H1 (cell line): ENCODE measurements around the gene HSD17B13. TPM values are rescaled to one million over a fixed set of nuclear protein-coding genes. Genes with fewer than 3 reads are reported as not detected.

ENCODE experiments used
- CTCF ChIA-PET: fragments of 300-600 bp; sonication (Branson Sonifier 250); formaldehyde crosslinking; loops from one replicate; lab custom pipeline; 2021; ENCODE audit not compliant: partially characterized antibody; lab: Charles Lee
- POLR2A ChIA-PET: fragments of 300-600 bp; sonication (Branson Sonifier 250); formaldehyde crosslinking; loops from one replicate; lab custom pipeline; 2021; ENCODE audit warnings: inconsistent platforms; ENCODE audit not compliant: partially characterized antibody; lab: Charles Lee
- DNase-seq, 2 experiments: peaks; one replicate each; pipeline versions ENCODE4 v3.0.0 to v3.0.0-alpha.2; 2010 to 2022; ENCODE audit warnings: low spot score in 2 of 2, low read depth in 1 of 2, mixed read lengths in 1 of 2
- FAIRE-seq: peaks from 2 replicates; lab custom pipeline; 2011; peaks lifted over from hg19 to GRCh38; lab: Jason Lieb, UNC
- H2AFZ ChIP-seq: 2 replicates; pipeline ENCODE4 v1.8.1; 2012; ENCODE audit warnings: low read length, inconsistent platforms
- H2AK5ac ChIP-seq: 2 replicates; pipeline ENCODE4 v1.6.1; 2013; ENCODE audit warnings: low read depth, low read length
- H2BK120ac ChIP-seq: replicated peaks from 2 replicates; pipeline ENCODE3; 2013; ENCODE audit warnings: low read depth, low read length, inconsistent platforms
- H2BK12ac ChIP-seq: 2 replicates; pipeline ENCODE4 v1.6.1; 2013; ENCODE audit warnings: low read depth, low read length
- H2BK15ac ChIP-seq: 2 replicates; pipeline ENCODE4 v1.6.1; 2013; ENCODE audit warnings: low read length
- H2BK20ac ChIP-seq: 2 replicates; pipeline ENCODE4 v1.6.1; 2013; ENCODE audit warnings: low read length
- H2BK5ac ChIP-seq: 2 replicates; pipeline ENCODE4 v1.6.1; 2013; ENCODE audit warnings: low read depth, low read length
- H3K14ac ChIP-seq: 2 replicates; pipeline ENCODE4 v1.6.1; 2013; ENCODE audit warnings: inconsistent platforms; ENCODE audit not compliant: insufficient read length
- H3K18ac ChIP-seq: 2 replicates; pipeline ENCODE4 v1.6.1; 2013; ENCODE audit warnings: low read length; ENCODE audit errors: extremely low read depth
- H3K23ac ChIP-seq: 2 replicates; pipeline ENCODE4 v1.6.1; 2013; ENCODE audit warnings: inconsistent platforms; ENCODE audit not compliant: insufficient read length
- H3K23me2 ChIP-seq: 2 replicates; pipeline ENCODE4 v1.6.1; 2013; ENCODE audit warnings: low read depth, low read length
- H3K27ac ChIP-seq: 2 replicates; pipeline ENCODE4 v1.6.1; 2011; ENCODE audit warnings: low read depth, low read length, inconsistent platforms
- H3K27me3 ChIP-seq, 4 experiments: replicated peaks in 1 of 4; 1 replicate in 1 of 4; 2 replicates in 3 of 4; pipeline versions ENCODE4 v1.6.1 to v1.8.1; 2011 to 2013; ENCODE audit warnings: low read length in 3 of 4, mild to moderate bottlenecking in 3 of 4, inconsistent platforms in 2 of 4, mixed read lengths in 2 of 4, moderate library complexity in 1 of 4; ENCODE audit not compliant: control insufficient read depth in 3 of 4, insufficient read depth in 3 of 4; ENCODE audit errors: extremely low read depth in 1 of 4
- H3K36me3 ChIP-seq, 4 experiments: 2 replicates each; pipeline versions ENCODE4 v1.6.1 to v1.8.1; 2011 to 2013; ENCODE audit warnings: mild to moderate bottlenecking in 4 of 4, low read length in 3 of 4, moderate library complexity in 2 of 4, control low read depth in 1 of 4, inconsistent platforms in 1 of 4; ENCODE audit not compliant: insufficient read depth in 4 of 4, control insufficient read depth in 2 of 4
- H3K4ac ChIP-seq: replicated peaks from 2 replicates; pipeline ENCODE3; 2013; ENCODE audit warnings: low read length, low read depth, mixed read lengths, inconsistent platforms; ENCODE audit not compliant: insufficient read length
- H3K4me1 ChIP-seq, 4 experiments: replicated peaks in 1 of 4; 1 replicate in 1 of 4; 2 replicates in 3 of 4; pipeline versions ENCODE4 v1.6.1 to v1.8.1; 2011 to 2013; ENCODE audit warnings: low read length in 3 of 4, inconsistent platforms in 2 of 4, mixed read lengths in 1 of 4; ENCODE audit not compliant: insufficient read depth in 4 of 4, control insufficient read depth in 3 of 4
- H3K4me2 ChIP-seq, 2 experiments: 2 replicates each; pipeline versions ENCODE4 v1.6.1 to v1.8.1; 2011 to 2013; ENCODE audit warnings: low read depth in 2 of 2, low read length in 2 of 2, control low read depth in 1 of 2, inconsistent platforms in 1 of 2, mild to moderate bottlenecking in 1 of 2; ENCODE audit not compliant: insufficient read depth in 1 of 2
- H3K4me3 ChIP-seq, 4 experiments: fragments of 200-600, 300-600 bp in 1 of 4; sonication (generic), shearing (Covaris generic), sonication (Bioruptor Twin) in 1 of 4; 2 replicates each; pipeline versions ENCODE4 v1.5.1 to v1.8.1; 2011 to 2016; ENCODE audit warnings: low read length in 4 of 4, low read depth in 3 of 4, control low read depth in 2 of 4, inconsistent platforms in 2 of 4, mild to moderate bottlenecking in 2 of 4, mixed read lengths in 1 of 4, moderate library complexity in 1 of 4; ENCODE audit not compliant: insufficient read depth in 2 of 4; ENCODE audit errors: extremely low read depth in 1 of 4
- H3K56ac ChIP-seq: replicated peaks from 2 replicates; pipeline ENCODE3; 2013; ENCODE audit warnings: low read depth, mild to moderate bottlenecking, mixed read lengths, low read length, inconsistent platforms; ENCODE audit not compliant: insufficient read length
- H3K79me1 ChIP-seq: 2 replicates; pipeline ENCODE4 v1.6.1; 2013; ENCODE audit warnings: low read depth, low read length, control low read depth
- H3K79me2 ChIP-seq, 2 experiments: 2 replicates each; pipeline versions ENCODE4 v1.6.1 to v1.8.1; 2012 to 2013; ENCODE audit warnings: low read length in 2 of 2, mild to moderate bottlenecking in 2 of 2, inconsistent platforms in 1 of 2; ENCODE audit not compliant: insufficient read depth in 2 of 2, control insufficient read depth in 1 of 2
- H3K9ac ChIP-seq, 4 experiments: replicated peaks in 1 of 4; 1 replicate in 1 of 4; 2 replicates in 3 of 4; pipeline versions ENCODE4 v1.6.1 to v1.8.1; 2011 to 2013; ENCODE audit warnings: low read depth in 3 of 4, low read length in 3 of 4, control low read depth in 2 of 4, mild to moderate bottlenecking in 2 of 4, moderate library complexity in 2 of 4, inconsistent platforms in 1 of 4; ENCODE audit errors: extremely low read depth in 1 of 4
- H3K9me3 ChIP-seq, 2 experiments: 2 replicates each; pipeline versions ENCODE4 v1.6.1 to v1.8.1; 2012 to 2013; ENCODE audit warnings: mild to moderate bottlenecking in 2 of 2, moderate library complexity in 2 of 2, control low read depth in 1 of 2, inconsistent platforms in 1 of 2, low read depth in 1 of 2, low read length in 1 of 2, mixed read lengths in 1 of 2; ENCODE audit not compliant: insufficient read depth in 2 of 2
- H4K20me1 ChIP-seq, 2 experiments: replicated peaks in 1 of 2; 2 replicates each; pipeline versions ENCODE3 to v1.8.1; 2011 to 2013; ENCODE audit warnings: inconsistent platforms in 2 of 2, low read length in 2 of 2, mild to moderate bottlenecking in 1 of 2; ENCODE audit not compliant: insufficient read depth in 2 of 2, control insufficient read depth in 1 of 2
- H4K5ac ChIP-seq: 2 replicates; pipeline ENCODE4 v1.6.1; 2013; ENCODE audit warnings: low read length, low read depth, mixed read lengths, inconsistent platforms; ENCODE audit not compliant: insufficient read length
- H4K8ac ChIP-seq: 2 replicates; pipeline ENCODE4 v1.8.0; 2013; ENCODE audit warnings: mild to moderate bottlenecking, moderate library complexity, low read length, inconsistent platforms; ENCODE audit not compliant: insufficient read depth; ENCODE audit errors: extremely low read depth
- H4K91ac ChIP-seq: replicated peaks from 2 replicates; pipeline ENCODE3; 2013; ENCODE audit warnings: low read length, mixed read lengths, inconsistent platforms; ENCODE audit not compliant: insufficient read length
- BCL11A ChIP-seq, 2 experiments: IDR thresholded peaks; one replicate each; pipeline ENCODE4 v1.6.1; 2011; ENCODE audit warnings: low read depth in 2 of 2, low read length in 2 of 2, mild to moderate bottlenecking in 2 of 2
- CHD1 ChIP-seq: IDR thresholded peaks from 2 replicates; pipeline ENCODE4 v1.6.1; 2012; ENCODE audit warnings: low read depth, low read length, improper control_type of control experiment
- CREB1 ChIP-seq: IDR thresholded peaks from 2 replicates; pipeline ENCODE4 v1.6.1; 2012; ENCODE audit warnings: inconsistent platforms
- E2F6 ChIP-seq: IDR thresholded peaks from 2 replicates; pipeline ENCODE4 v1.6.1; 2012; ENCODE audit warnings: inconsistent platforms
- EGR1 ChIP-seq: IDR thresholded peaks from 2 replicates; pipeline ENCODE4 v1.6.1; 2011; ENCODE audit warnings: low read depth, low read length, borderline replicate concordance
- GTF2F1 ChIP-seq: IDR thresholded peaks from 2 replicates; pipeline ENCODE4 v1.6.1; 2012; ENCODE audit warnings: low read depth, low read length, improper control_type of control experiment, borderline replicate concordance
- KDM4A ChIP-seq: IDR thresholded peaks from one replicate; pipeline ENCODE4 v1.7.1; 2012; ENCODE audit warnings: low read depth, mild to moderate bottlenecking, moderate library complexity, low read length, inconsistent platforms; ENCODE audit not compliant: severe bottlenecking
- NANOG ChIP-seq: IDR thresholded peaks from 2 replicates; pipeline ENCODE4 v1.6.1; 2011; ENCODE audit warnings: low read length, low read depth, mild to moderate bottlenecking, inconsistent platforms; ENCODE audit not compliant: insufficient read depth, poor library complexity, severe bottlenecking
- RFX5 ChIP-seq: IDR thresholded peaks from 2 replicates; pipeline ENCODE4 v1.6.1; 2011; ENCODE audit warnings: low read depth, low read length, improper control_type of control experiment, borderline replicate concordance
- SRF ChIP-seq: IDR thresholded peaks from 2 replicates; pipeline ENCODE4 v1.6.1; 2011; ENCODE audit warnings: mild to moderate bottlenecking, low read depth, low read length, moderate library complexity
- WGBS, 2 experiments: shearing (Covaris generic) in 1 of 2; methylation state at CpG; one replicate each; pipeline versions ENCODE4 v1.1.6 to v1.1.7; 2013 to 2015; ENCODE audit warnings: low lambda C conversion rate in 2 of 2, mixed read lengths in 2 of 2, inconsistent platforms in 1 of 2, low coverage in 1 of 2, missing lambda C conversion rate in 1 of 2; ENCODE audit not compliant: insufficient replicate concordance in 2 of 2, insufficient coverage in 1 of 2, insufficient read length in 1 of 2; ENCODE audit errors: extremely low coverage in 1 of 2, missing lambda C conversion rate in 1 of 2; 5-methylcytosine and 5-hydroxymethylcytosine counted together
- polyA plus RNA-seq, 7 experiments: library from polyadenylated mRNA; depleted of rRNA in 3 of 7; stranded (reverse) in 5 of 7; unstranded in 2 of 7; fragments of >200 nt in 5 of 7; fragments of 200-250 nt in 2 of 7; gene quantifications; 1 replicate in 5 of 7; 2 replicates in 1 of 7; 4 replicates in 1 of 7; pipeline versions ENCODE4 v1.2.1 to v1.2.3, GENCODE V29; 2011 to 2013; ENCODE audit warnings: missing spikeins in 2 of 7, mixed read lengths in 2 of 7
- total RNA-seq: library from RNA; stranded (reverse); fragmentation: NEBNext Ultra II Directional; extraction: Animal tissue kit (Norgen Biotek cat#: 25700); gene quantifications from 2 replicates; pipeline ENCODE4 v1.2.1, GENCODE V29; 2021

HSD17B13 gene
- total and polyA plus RNA-seq, 2 of the 8 experiments (the other 6 are each of a cell fraction or from before 2014, with no cell fraction given) = 0.09 to 0.13 TPM

- H3K27me3 ChIP-seq = no peaks in the 10 kb centered on the region
- H3K27ac ChIP-seq = no peak overlapping the region
- no peak overlapping the region for H3K9ac ChIP-seq
- H3K79me1 ChIP-seq = no peaks in the 10 kb centered on the region
- no peaks in the 10 kb centered on the region for H3K79me2 ChIP-seq
- no peak for FAIRE-seq
- ChIA-PET CTCF (interaction anchor here (0.7 to 2.5 kb wide), 25 partner anchors 10 to 495 kb away, joined by 3 to 25 read pairs (median 3); no protein-coding TSS in a partner anchor), POLR2A (interaction anchor here (0.6 kb wide), 1 partner anchor 398 kb away, joined by 3 read pairs; no protein-coding TSS in a partner anchor)
- H2BK20ac ChIP-seq = no peak overlapping the region
- H4K5ac ChIP-seq = no peak overlapping the region
- H3K14ac ChIP-seq = no peak overlapping the region
- H4K20me1 ChIP-seq = no peaks in the 10 kb centered on the region
- no peak overlapping the region for H3K4me3 ChIP-seq
- no peak overlapping the region for H2BK120ac ChIP-seq
- no peak overlapping the region for H3K23ac ChIP-seq
- H2BK12ac ChIP-seq = no peak overlapping the region
- H3K18ac ChIP-seq = no peak overlapping the region
- TF ChIP-seq RFX5 (no peak), KDM4A (no peak), E2F6 (no peak), SRF (no peak), GTF2F1 (no peak), CHD1 (no peak), NANOG (no peak), CREB1 (no peak), EGR1 (no peak), BCL11A (IDR thresholded peaks at IDR 0.05; ENCODE audit: low read depth in 2 of 2, low read length in 2 of 2) (no peak)
- H3K56ac ChIP-seq = no peak overlapping the region
- H3K23me2 ChIP-seq = no peaks in the 10 kb centered on the region
- no peak overlapping the region for H3K4ac ChIP-seq
- no peak overlapping the region for H4K8ac ChIP-seq
- H2BK5ac ChIP-seq = no peak overlapping the region
- no peak overlapping the region for H2BK15ac ChIP-seq
- H3K36me3 ChIP-seq = no peaks in the 10 kb centered on the region
- no peaks in the 10 kb centered on the region; a peak in 2 of 7 replicates for H3K4me1 ChIP-seq
- DNase-seq = no peak
- H3K4me2 ChIP-seq = no peak overlapping the region
- H2AK5ac ChIP-seq = no peak overlapping the region
- H2AFZ ChIP-seq = no peak overlapping the region
- WGBS, 2 experiments = 95% methylated on average over 7 of the region's 7 CpGs; no CpG with 5 or more reads in 1 of the 2 experiments
- no peak overlapping the region for H4K91ac ChIP-seq
- H3K9me3 ChIP-seq = no peaks in the 10 kb centered on the region
Observed at GRCh38 chr4:87354168-87355102, 31.8 kb upstream of the HSD17B13 start.
